ENCODE measurements around the gene SNTG2. TPM values are rescaled to one million over a fixed set of nuclear protein-coding genes. Genes with fewer than 3 reads are reported as not detected.

The SNTG2 gene
- total and polyA plus RNA-seq, 2 donors (not counting 1 experiment from before 2014, with no cell fraction given), result 0.06 TPM; not detected in 1

DNA sequence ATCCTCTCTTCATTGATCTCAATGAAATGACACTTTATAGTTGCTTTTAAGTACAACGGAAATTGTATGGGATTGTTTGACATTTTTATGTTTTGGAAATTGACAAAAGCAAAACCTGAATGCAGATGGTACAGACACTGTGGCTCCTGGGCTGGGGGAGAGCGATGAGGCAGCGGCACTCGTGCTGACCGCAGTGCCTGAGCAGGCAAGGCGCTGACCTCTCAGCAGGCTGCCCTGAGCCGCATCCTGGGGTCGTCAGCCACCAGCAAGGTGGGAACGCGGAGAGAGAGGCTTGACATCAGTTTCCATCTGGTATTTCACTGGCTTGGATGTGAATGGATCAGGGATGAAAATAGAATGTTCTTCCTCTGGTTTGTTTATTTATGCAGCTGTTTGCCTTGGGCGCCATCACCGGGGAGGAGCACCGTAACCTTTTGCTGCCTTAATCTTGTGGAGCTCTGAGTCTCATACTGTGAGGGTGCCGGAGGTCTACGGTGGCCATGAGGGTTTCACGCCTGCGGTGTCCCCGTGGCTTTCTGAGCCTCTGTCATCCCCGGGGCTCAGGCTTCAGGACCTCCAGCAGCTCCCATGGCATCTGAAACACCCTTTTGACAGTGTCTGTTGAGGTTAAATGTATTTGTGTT, 367.8 kb downstream of the SNTG2 start:
- H4K20me1 ChIP-seq (ENCODE audit: control insufficient read depth, extremely low read depth, insufficient read depth, low read length), result no peaks in the 10 kb centered on the region
- H3K9ac ChIP-seq (ENCODE audit: insufficient read depth, low read length), result no peak overlapping the region
- H3K27ac ChIP-seq (ENCODE audit: insufficient read depth, low read length), result no peak overlapping the region
- H3K27me3 ChIP-seq (ENCODE audit: control insufficient read depth, insufficient read depth, low read length), result no peaks in the 10 kb centered on the region
- TF ChIP-seq, protein P1, sequence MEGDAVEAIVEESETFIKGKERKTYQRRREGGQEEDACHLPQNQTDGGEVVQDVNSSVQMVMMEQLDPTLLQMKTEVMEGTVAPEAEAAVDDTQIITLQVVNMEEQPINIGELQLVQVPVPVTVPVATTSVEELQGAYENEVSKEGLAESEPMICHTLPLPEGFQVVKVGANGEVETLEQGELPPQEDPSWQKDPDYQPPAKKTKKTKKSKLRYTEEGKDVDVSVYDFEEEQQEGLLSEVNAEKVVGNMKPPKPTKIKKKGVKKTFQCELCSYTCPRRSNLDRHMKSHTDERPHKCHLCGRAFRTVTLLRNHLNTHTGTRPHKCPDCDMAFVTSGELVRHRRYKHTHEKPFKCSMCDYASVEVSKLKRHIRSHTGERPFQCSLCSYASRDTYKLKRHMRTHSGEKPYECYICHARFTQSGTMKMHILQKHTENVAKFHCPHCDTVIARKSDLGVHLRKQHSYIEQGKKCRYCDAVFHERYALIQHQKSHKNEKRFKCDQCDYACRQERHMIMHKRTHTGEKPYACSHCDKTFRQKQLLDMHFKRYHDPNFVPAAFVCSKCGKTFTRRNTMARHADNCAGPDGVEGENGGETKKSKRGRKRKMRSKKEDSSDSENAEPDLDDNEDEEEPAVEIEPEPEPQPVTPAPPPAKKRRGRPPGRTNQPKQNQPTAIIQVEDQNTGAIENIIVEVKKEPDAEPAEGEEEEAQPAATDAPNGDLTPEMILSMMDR (conservative IDR thresholded peaks at IDR 0.05 in 1 of 2, IDR thresholded peaks at IDR 0.05 in 1 of 2; ENCODE audit: low read depth in 1 of 2, low read length in 2 of 2), result no peak
- no peak for TF ChIP-seq EZH2 (IDR thresholded peaks at IDR 0.05; ENCODE audit: low read length, missing control alignments)
- H3K79me2 ChIP-seq (ENCODE audit: control insufficient read depth, insufficient read depth, low read length), result no peaks in the 10 kb centered on the region
- H3K36me3 ChIP-seq (ENCODE audit: control insufficient read depth, insufficient read depth, low read length), result no peaks in the 10 kb centered on the region
- DNase-seq (ENCODE audit: low read depth in 2 of 2), result no peak
- no peak overlapping the region for H2AFZ ChIP-seq (ENCODE audit: low read length)
- H3K4me1 ChIP-seq (ENCODE audit: control insufficient read depth, extremely low read depth, insufficient read depth, low read length), result no peaks in the 10 kb centered on the region
- no peak overlapping the region for H3K4me3 ChIP-seq (replicated peaks in 1 of 4; ENCODE audit: control extremely low read depth in 1 of 4, insufficient read depth in 1 of 4, low read depth in 3 of 4, low read length in 4 of 4)
- H3K4me2 ChIP-seq (ENCODE audit: extremely low read depth, insufficient read depth, low read length), result no peak overlapping the region
- no peaks in the 10 kb centered on the region for H3K9me3 ChIP-seq (ENCODE audit: control insufficient read depth, insufficient read depth, low read depth, low read length)

DNA sequence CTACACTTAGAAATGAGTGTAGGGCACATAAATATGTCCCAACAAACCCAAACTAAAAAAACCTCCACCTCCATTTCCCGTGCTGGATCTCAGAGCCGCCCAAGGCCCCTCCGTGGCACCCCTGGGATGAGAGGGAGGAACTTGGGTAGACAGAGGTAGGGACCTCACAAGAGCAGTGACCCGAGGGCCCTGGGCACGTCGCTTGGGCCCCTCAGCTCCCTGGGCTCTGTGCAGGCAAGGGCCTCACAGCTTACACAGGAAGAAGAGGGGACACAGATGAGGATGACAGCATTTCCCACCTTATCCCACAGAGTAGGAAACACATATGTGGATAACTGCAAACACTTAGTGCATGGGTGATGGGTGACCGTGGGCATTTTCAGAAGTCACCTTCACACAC, 368.7 kb downstream of the SNTG2 start:
- H4K20me1 ChIP-seq (ENCODE audit: control insufficient read depth, extremely low read depth, insufficient read depth, low read length), result no peaks in the 10 kb centered on the region
- no peaks in the 10 kb centered on the region for H3K9me3 ChIP-seq (ENCODE audit: control insufficient read depth, insufficient read depth, low read depth, low read length)
- H3K79me2 ChIP-seq (ENCODE audit: control insufficient read depth, insufficient read depth, low read length), result no peaks in the 10 kb centered on the region
- H3K4me2 ChIP-seq (ENCODE audit: extremely low read depth, insufficient read depth, low read length), result no peak overlapping the region
- TF ChIP-seq EZH2 (IDR thresholded peaks at IDR 0.05; ENCODE audit: low read length, missing control alignments), result no peak
- TF ChIP-seq, protein P1 (conservative IDR thresholded peaks at IDR 0.05 in 1 of 2, IDR thresholded peaks at IDR 0.05 in 1 of 2; ENCODE audit: low read depth in 1 of 2, low read length in 2 of 2), result no peak
- no peak overlapping the region for H3K4me3 ChIP-seq (replicated peaks in 1 of 4; ENCODE audit: control extremely low read depth in 1 of 4, insufficient read depth in 1 of 4, low read depth in 3 of 4, low read length in 4 of 4)
- no peak for DNase-seq (ENCODE audit: low read depth in 2 of 2)
- no peak overlapping the region for H3K9ac ChIP-seq (ENCODE audit: insufficient read depth, low read length)
- no peaks in the 10 kb centered on the region for H3K36me3 ChIP-seq (ENCODE audit: control insufficient read depth, insufficient read depth, low read length)
- H3K27ac ChIP-seq (ENCODE audit: insufficient read depth, low read length), result no peak overlapping the region
- H3K27me3 ChIP-seq (ENCODE audit: control insufficient read depth, insufficient read depth, low read length), result no peaks in the 10 kb centered on the region
- no peaks in the 10 kb centered on the region for H3K4me1 ChIP-seq (ENCODE audit: control insufficient read depth, extremely low read depth, insufficient read depth, low read length)
- no peak overlapping the region for H2AFZ ChIP-seq (ENCODE audit: low read length)

DNA sequence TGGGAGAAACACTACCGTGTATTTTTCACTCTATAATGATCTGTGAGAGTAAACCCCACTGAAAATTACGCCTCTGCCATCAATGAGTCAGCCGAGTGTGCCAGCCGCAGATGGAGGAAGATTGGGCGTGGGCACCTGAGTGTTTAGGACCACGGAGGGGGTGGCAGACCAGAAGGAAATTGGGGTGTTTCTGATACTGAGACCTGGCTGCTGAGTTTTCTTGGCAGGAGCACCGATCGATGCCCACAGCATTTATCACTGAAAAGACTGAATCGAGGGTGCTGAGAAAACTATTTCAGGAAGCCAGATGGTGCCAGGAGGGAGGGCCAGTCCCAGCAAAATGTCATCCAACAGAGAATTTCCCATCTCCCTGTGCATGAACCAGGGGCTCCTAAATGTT, 370.7 kb downstream of the SNTG2 start:
- no peak overlapping the region for H3K27ac ChIP-seq (ENCODE audit: insufficient read depth, low read length)
- H3K4me1 ChIP-seq (ENCODE audit: control insufficient read depth, extremely low read depth, insufficient read depth, low read length), result no peaks in the 10 kb centered on the region
- no peaks in the 10 kb centered on the region for H3K9me3 ChIP-seq (ENCODE audit: control insufficient read depth, insufficient read depth, low read depth, low read length)
- H4K20me1 ChIP-seq (ENCODE audit: control insufficient read depth, extremely low read depth, insufficient read depth, low read length), result no peaks in the 10 kb centered on the region
- no peaks in the 10 kb centered on the region for H3K79me2 ChIP-seq (ENCODE audit: control insufficient read depth, insufficient read depth, low read length)
- H2AFZ ChIP-seq (ENCODE audit: low read length), result no peak overlapping the region
- no peaks in the 10 kb centered on the region for H3K27me3 ChIP-seq (ENCODE audit: control insufficient read depth, insufficient read depth, low read length)
- no peak overlapping the region for H3K4me2 ChIP-seq (ENCODE audit: extremely low read depth, insufficient read depth, low read length)
- no peaks in the 10 kb centered on the region for H3K36me3 ChIP-seq (ENCODE audit: control insufficient read depth, insufficient read depth, low read length)
- no peak overlapping the region for H3K9ac ChIP-seq (ENCODE audit: insufficient read depth, low read length)
- no peak for DNase-seq (ENCODE audit: low read depth in 2 of 2)
- TF ChIP-seq, protein P1 (conservative IDR thresholded peaks at IDR 0.05 in 1 of 2, IDR thresholded peaks at IDR 0.05 in 1 of 2; ENCODE audit: low read depth in 1 of 2, low read length in 2 of 2), result no peak
- TF ChIP-seq EZH2 (IDR thresholded peaks at IDR 0.05; ENCODE audit: low read length, missing control alignments), result no peak
- H3K4me3 ChIP-seq (replicated peaks in 1 of 4; ENCODE audit: control extremely low read depth in 1 of 4, insufficient read depth in 1 of 4, low read depth in 3 of 4, low read length in 4 of 4), result no peak overlapping the region
